HepG2 (cell line): ENCODE measurements around the gene PCBP1. TPM values are rescaled to one million over a fixed set of nuclear protein-coding genes. Genes with fewer than 3 reads are reported as not detected.

ENCODE experiments used
- CEBPB ChIP-seq: IDR thresholded peaks from 2 replicates; pipeline ENCODE4 v1.6.1; 2011; ENCODE audit warnings: low read depth, low read length, improper control_type of control experiment, borderline replicate concordance
- CREM ChIP-seq, 2 experiments: sonication (generic) in 1 of 2; formaldehyde crosslinking in 1 of 2; IDR thresholded peaks; 2 replicates each; pipeline versions ENCODE4 v1.4.0 to v1.6.1; 2016 to 2020; ENCODE audit warnings: antibody characterized with exemption in 1 of 2, mild to moderate bottlenecking in 1 of 2, missing genetic modification reagents in 1 of 2
- EZH2 ChIP-seq: conservative IDR thresholded peaks from 2 replicates; pipeline ENCODE4 v1.6.1; 2012; ENCODE audit warnings: mild to moderate bottlenecking, low read depth, low read length, moderate library complexity
- FOXA3 ChIP-seq: IDR thresholded peaks from 2 replicates; pipeline ENCODE4 v1.6.1; 2016; ENCODE audit warnings: missing genetic modification reagents, missing compliant biosample characterization
- FOXM1 ChIP-seq: sonication (generic); formaldehyde crosslinking; IDR thresholded peaks from 2 replicates; pipeline ENCODE4 v1.5.0; 2020; ENCODE audit warnings: missing genetic modification reagents
- FOXP4 ChIP-seq: sonication (generic); formaldehyde crosslinking; IDR thresholded peaks from 2 replicates; pipeline ENCODE4 v1.4.0; 2020; ENCODE audit warnings: missing genetic modification reagents
- HNRNPLL ChIP-seq: fragments of 200-400 bp; formaldehyde crosslinking; IDR thresholded peaks from 2 replicates; pipeline ENCODE4 v1.6.1; 2017; ENCODE audit warnings: mild to moderate bottlenecking, low read depth, low read length; ENCODE audit not compliant: poor library complexity, severe bottlenecking
- HOXA3 ChIP-seq: sonication (generic); formaldehyde crosslinking; IDR thresholded peaks from 2 replicates; pipeline ENCODE4 v1.5.0; 2020; ENCODE audit warnings: missing genetic modification reagents
- NCOA5 ChIP-seq: sonication (generic); formaldehyde crosslinking; IDR thresholded peaks from 2 replicates; pipeline ENCODE4 v1.4.0; 2020; ENCODE audit warnings: missing genetic modification reagents
- PTBP1 ChIP-seq: fragments of 200-400 bp; formaldehyde crosslinking; IDR thresholded peaks from 2 replicates; pipeline ENCODE4 v1.6.1; 2018; ENCODE audit warnings: low read length, low read depth; ENCODE audit not compliant: poor library complexity, severe bottlenecking
- RBFOX2 ChIP-seq: fragments of 200-400 bp; formaldehyde crosslinking; IDR thresholded peaks from 2 replicates; pipeline ENCODE4 v1.6.1; 2017; ENCODE audit warnings: low read depth, mild to moderate bottlenecking, low read length
- SALL2 ChIP-seq: sonication (generic); formaldehyde crosslinking; IDR thresholded peaks from 2 replicates; pipeline ENCODE4 v1.8.1; 2023; ENCODE audit warnings: mild to moderate bottlenecking, missing genetic modification reagents, inconsistent platforms
- SP140L ChIP-seq: sonication (generic); formaldehyde crosslinking; IDR thresholded peaks from 2 replicates; pipeline ENCODE4 v1.4.0; 2020; ENCODE audit warnings: missing genetic modification reagents, borderline replicate concordance
- SP2 ChIP-seq: sonication (generic); formaldehyde crosslinking; IDR thresholded peaks from 2 replicates; pipeline ENCODE4 v1.5.1; 2020; ENCODE audit warnings: mild to moderate bottlenecking, missing genetic modification reagents
- STAG1 ChIP-seq: sonication (generic); formaldehyde crosslinking; IDR thresholded peaks from 2 replicates; pipeline ENCODE4 v1.4.0; 2020; ENCODE audit warnings: missing genetic modification reagents
- TEF ChIP-seq: sonication (generic); formaldehyde crosslinking; IDR thresholded peaks from 2 replicates; pipeline ENCODE4 v1.5.0; 2020; ENCODE audit warnings: missing genetic modification reagents
- U2AF1 ChIP-seq: fragments of 200-400 bp; formaldehyde crosslinking; optimal IDR thresholded peaks from 2 replicates; pipeline ENCODE3; 2017; ENCODE audit warnings: mild to moderate bottlenecking, low read depth, low read length
- ZNF121 ChIP-seq: sonication (generic); formaldehyde crosslinking; IDR thresholded peaks from 2 replicates; pipeline ENCODE4 v1.5.0; 2020; ENCODE audit warnings: mild to moderate bottlenecking, missing genetic modification reagents
- ZNF274 ChIP-seq: sonication (generic); formaldehyde crosslinking; IDR thresholded peaks from 2 replicates; pipeline ENCODE4 v1.5.1; 2020; ENCODE audit warnings: mild to moderate bottlenecking, missing genetic modification reagents
- ZNF441 ChIP-seq: sonication (generic); formaldehyde crosslinking; IDR thresholded peaks from 2 replicates; pipeline ENCODE4 v1.7.0; 2021; ENCODE audit warnings: missing genetic modification reagents, borderline replicate concordance
- ZNF761 ChIP-seq: sonication (generic); formaldehyde crosslinking; conservative IDR thresholded peaks from 2 replicates; pipeline ENCODE4 v1.4.0; 2020; ENCODE audit warnings: mild to moderate bottlenecking, missing genetic modification reagents
- polyA plus RNA-seq, 8 experiments: library from polyadenylated mRNA; depleted of rRNA in 3 of 8; stranded (reverse) in 7 of 8; unstranded in 1 of 8; fragments of >200 nt; fragmentation: Illumina TruSeq in 4 of 8; extraction: Trizol in 4 of 8; gene quantifications; 2 replicates each; pipeline versions ENCODE4 v1.2.1 to v1.2.3, GENCODE V29; 2011 to 2016; ENCODE audit warnings: low read depth in 4 of 8, missing spikeins in 1 of 8, mixed read lengths in 1 of 8; ENCODE audit not compliant: insufficient read depth in 1 of 8
- total RNA-seq, 5 experiments: library from RNA; depleted of rRNA; stranded (reverse); fragments of >200 nt; fragmentation: Illumina TruSeq; extraction: Trizol; gene quantifications; 2 replicates each; pipeline ENCODE4 v1.2.3, GENCODE V29; 2016; ENCODE audit warnings: low read depth in 1 of 5
- TF ChIP-seq, protein P1 (sequence below): sonication (generic); formaldehyde crosslinking; IDR thresholded peaks from 2 replicates; pipeline ENCODE4 v1.5.0; 2020; ENCODE audit warnings: mild to moderate bottlenecking, missing genetic modification reagents, moderate library complexity
- TF ChIP-seq, protein P2 (sequence below): sonication (generic); formaldehyde crosslinking; IDR thresholded peaks from 2 replicates; pipeline ENCODE4 v1.4.0; 2020; ENCODE audit warnings: mild to moderate bottlenecking, missing genetic modification reagents
- TF ChIP-seq, protein P3 (sequence below): sonication (generic); formaldehyde crosslinking; IDR thresholded peaks from 2 replicates; pipeline ENCODE4 v1.5.0; 2020; ENCODE audit warnings: missing genetic modification reagents, mild to moderate bottlenecking, borderline replicate concordance

PCBP1 gene
- total and polyA plus RNA-seq, 2 of the 13 experiments (the other 11 are each of a cell fraction or from before 2014, with no cell fraction given): 32.0 to 137 TPM

GRCh38 chr2:70086278-70086837 lies 919 bp upstream of the PCBP1 start (continued):
- TF ChIP-seq CREM (IDR thresholded peaks at IDR 0.05): no peak
- TF ChIP-seq CREM (CRISPR knock-in tag; IDR thresholded peaks at IDR 0.05): 0 out of 2 replicates have a peak, but pooled peaks have one; percentile 10
- TF ChIP-seq ZNF121: no peak; the same call in 1 of the 2 replicates
- TF ChIP-seq ZNF274 (CRISPR knock-in tag): peak; percentile 66; the same call in 1 of the 2 replicates
- TF ChIP-seq FOXP4 (CRISPR knock-in tag): peak; percentile 57; the same call in 1 of the 2 replicates
- TF ChIP-seq, protein P1, sequence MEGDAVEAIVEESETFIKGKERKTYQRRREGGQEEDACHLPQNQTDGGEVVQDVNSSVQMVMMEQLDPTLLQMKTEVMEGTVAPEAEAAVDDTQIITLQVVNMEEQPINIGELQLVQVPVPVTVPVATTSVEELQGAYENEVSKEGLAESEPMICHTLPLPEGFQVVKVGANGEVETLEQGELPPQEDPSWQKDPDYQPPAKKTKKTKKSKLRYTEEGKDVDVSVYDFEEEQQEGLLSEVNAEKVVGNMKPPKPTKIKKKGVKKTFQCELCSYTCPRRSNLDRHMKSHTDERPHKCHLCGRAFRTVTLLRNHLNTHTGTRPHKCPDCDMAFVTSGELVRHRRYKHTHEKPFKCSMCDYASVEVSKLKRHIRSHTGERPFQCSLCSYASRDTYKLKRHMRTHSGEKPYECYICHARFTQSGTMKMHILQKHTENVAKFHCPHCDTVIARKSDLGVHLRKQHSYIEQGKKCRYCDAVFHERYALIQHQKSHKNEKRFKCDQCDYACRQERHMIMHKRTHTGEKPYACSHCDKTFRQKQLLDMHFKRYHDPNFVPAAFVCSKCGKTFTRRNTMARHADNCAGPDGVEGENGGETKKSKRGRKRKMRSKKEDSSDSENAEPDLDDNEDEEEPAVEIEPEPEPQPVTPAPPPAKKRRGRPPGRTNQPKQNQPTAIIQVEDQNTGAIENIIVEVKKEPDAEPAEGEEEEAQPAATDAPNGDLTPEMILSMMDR (CRISPR knock-in tag): 0 out of 2 replicates have a peak, but pooled peaks have one; percentile 6
- TF ChIP-seq CEBPB: peak; percentile 99
- peak; percentile 99 for TF ChIP-seq HOXA3 (CRISPR knock-in tag)
- TF ChIP-seq PTBP1: peak; percentile 98
- TF ChIP-seq, protein P2, sequence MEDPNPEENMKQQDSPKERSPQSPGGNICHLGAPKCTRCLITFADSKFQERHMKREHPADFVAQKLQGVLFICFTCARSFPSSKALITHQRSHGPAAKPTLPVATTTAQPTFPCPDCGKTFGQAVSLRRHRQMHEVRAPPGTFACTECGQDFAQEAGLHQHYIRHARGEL (CRISPR knock-in tag): no peak
- no peak; the same call in 1 of the 2 replicates for TF ChIP-seq ZNF441 (CRISPR knock-in tag)
- TF ChIP-seq ZNF761 (CRISPR knock-in tag): peak; percentile 82
- peak; percentile 87 for TF ChIP-seq TEF (CRISPR knock-in tag)
- TF ChIP-seq, protein P3, sequence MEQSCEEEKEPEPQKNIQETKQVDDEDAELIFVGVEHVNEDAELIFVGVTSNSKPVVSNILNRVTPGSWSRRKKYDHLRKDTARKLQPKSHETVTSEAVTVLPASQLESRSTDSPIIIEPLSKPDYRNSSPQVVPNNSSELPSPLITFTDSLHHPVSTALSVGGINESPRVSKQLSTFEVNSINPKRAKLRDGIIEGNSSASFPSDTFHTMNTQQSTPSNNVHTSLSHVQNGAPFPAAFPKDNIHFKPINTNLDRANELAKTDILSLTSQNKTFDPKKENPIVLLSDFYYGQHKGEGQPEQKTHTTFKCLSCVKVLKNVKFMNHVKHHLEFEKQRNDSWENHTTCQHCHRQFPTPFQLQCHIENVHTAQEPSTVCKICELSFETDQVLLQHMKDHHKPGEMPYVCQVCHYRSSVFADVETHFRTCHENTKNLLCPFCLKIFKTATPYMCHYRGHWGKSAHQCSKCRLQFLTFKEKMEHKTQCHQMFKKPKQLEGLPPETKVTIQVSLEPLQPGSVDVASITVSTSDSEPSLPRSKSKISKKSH (CRISPR knock-in tag): peak; percentile 66; the same call in 1 of the 2 replicates
- 0 out of 2 replicates have a peak, but pooled peaks have one; percentile 53 for TF ChIP-seq SP140L (CRISPR knock-in tag)
- 0 out of 2 replicates have a peak, but pooled peaks have one; percentile 71 for TF ChIP-seq FOXM1 (CRISPR knock-in tag)
- TF ChIP-seq SP2 (CRISPR knock-in tag): peak; percentile 10; the same call in 1 of the 2 replicates
- TF ChIP-seq FOXA3 (CRISPR knock-in tag): peak; percentile 89
- peak; percentile 80 for TF ChIP-seq SALL2 (CRISPR knock-in tag)
- TF ChIP-seq U2AF1: peak; percentile 94
- peak; percentile 11 for TF ChIP-seq STAG1
- TF ChIP-seq RBFOX2: peak; percentile 99
- TF ChIP-seq NCOA5 (CRISPR knock-in tag): 0 out of 2 replicates have a peak, but pooled peaks have one; percentile 63
- no peak for TF ChIP-seq EZH2
- TF ChIP-seq HNRNPLL: peak; percentile 72
